ENCODE measurements around the gene ADM2.
"Not testable (repeated sequence)": the region's sequence is repeated elsewhere in the genome, so short reads cannot be mapped to it uniquely, and the experiment has no call there.

Gene ADM2, protein sequence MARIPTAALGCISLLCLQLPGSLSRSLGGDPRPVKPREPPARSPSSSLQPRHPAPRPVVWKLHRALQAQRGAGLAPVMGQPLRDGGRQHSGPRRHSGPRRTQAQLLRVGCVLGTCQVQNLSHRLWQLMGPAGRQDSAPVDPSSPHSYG

DNA sequence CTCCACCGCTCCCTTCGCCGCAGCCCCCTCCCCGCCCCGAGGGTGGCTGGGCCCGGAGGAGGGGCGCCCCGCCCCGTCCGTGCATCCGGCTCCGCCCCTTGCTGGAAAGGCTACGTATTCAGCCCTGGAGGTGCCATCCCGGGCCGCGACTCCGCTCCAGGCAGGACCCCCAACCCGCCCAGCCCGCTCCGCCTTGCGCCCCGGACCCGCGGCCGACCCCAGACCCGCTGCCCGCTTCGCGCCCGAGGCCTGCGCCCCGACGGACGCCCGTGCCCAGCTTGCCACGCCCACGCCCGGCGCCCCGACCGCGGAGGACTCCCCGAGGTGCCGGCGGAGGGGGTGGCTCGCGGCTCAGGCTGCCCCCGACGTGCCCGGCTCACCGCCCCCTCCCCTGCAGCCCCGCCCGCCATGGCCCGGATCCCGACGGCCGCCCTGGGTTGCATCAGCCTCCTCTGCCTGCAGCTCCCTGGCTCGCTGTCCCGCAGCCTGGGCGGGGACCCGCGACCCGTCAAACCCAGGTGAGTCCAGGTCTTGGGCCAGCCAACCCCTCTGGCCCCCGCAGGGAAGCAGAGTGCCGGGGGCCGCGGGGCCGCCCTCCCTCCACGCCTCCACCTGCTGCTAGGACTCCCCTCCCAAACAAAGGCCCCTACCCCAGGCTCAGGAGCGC, at the start of gene ADM2:
TSS of gene ADM2 (plus strand) at position 104 of the 667 bp plus-strand sequence. CDS start at position 409, 305 bp downstream.
- H3K4me3 ChIP-seq (ENCODE audit: low read depth, low read length): peak within 1 kb of the TSS; percentile 62

- no peak overlapping the region for H3K4me3 ChIP-seq (ENCODE audit: low read depth, low read length)
Observed at GRCh38 chr22:50432131-50432876, 49.0 kb upstream of the ADM2 start.

DNA sequence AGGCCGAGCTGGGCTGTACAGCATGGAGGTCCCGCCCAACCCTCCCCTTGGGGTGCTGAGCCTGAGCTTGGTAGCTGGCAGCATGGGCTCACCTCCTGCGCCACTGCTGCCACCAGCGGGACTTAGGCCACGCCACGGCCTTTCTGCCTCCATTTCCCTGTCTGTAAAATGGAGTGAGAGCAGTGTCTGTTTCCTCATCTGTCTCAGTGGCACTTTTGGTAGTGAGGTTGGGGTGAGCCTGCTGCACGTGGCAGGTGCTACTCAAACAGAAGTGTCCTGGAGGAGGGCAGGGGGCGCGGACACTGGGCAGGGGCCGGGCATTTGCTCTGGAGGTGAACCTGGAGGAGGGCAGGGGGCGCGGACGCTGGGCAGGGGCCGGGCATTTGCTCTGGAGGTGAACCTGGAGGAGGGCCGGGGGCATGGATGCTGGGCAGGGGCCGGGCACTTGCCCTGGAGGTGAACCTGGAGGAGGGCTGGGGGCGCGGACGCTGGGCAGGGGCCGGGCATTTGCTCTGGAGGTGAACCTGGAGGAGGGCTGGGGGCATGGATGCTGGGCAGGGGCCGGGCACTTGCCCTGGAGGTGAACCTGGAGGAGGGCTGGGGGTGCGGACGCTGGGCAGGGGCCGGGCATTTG, 48.3 kb upstream of the ADM2 start:
- H3K4me3 ChIP-seq (ENCODE audit: low read depth, low read length): not testable (repeated sequence)

GRCh38 chr22:50434849-50435248, 46.5 kb upstream of the ADM2 start:
- H3K4me3 ChIP-seq (ENCODE audit: low read depth, low read length): no peak overlapping the region

DNA sequence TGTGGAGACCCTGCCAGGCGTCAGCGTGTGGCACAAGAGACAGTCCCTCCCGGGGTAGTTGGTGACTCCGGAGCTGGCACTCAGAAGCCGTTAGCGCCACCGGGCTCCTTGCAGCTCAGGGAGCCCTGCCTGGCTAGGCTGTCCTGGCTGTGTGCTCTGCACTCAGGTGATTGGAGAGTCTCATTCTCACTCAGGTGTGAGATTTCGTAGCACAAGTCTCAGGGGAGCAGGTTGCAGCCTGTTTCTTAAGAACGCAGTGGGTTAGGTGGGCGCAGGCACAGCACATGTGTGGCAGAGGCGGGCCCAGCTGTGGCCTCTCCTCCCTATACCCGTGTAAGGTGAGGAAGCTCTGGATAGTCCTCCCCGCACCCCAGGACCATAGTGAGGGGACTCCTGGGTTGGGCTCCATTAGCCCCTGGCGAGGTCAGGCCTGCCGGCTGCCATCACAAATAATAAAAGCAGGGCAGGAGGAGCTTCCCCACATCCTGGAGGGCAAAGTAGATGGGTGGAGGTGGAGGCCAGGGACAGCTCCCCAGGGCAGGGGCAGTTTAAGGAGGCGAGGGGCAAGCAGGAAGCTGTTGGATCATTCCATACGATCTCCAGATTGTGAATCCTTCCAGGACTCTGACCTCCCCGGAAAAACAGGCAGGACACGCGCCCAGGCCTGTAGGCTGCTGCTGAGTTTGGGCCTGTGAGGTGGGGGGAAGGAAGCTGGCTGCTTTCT, 45.9 kb upstream of the ADM2 start:
- no peak overlapping the region for H3K4me3 ChIP-seq (ENCODE audit: low read depth, low read length)

DNA sequence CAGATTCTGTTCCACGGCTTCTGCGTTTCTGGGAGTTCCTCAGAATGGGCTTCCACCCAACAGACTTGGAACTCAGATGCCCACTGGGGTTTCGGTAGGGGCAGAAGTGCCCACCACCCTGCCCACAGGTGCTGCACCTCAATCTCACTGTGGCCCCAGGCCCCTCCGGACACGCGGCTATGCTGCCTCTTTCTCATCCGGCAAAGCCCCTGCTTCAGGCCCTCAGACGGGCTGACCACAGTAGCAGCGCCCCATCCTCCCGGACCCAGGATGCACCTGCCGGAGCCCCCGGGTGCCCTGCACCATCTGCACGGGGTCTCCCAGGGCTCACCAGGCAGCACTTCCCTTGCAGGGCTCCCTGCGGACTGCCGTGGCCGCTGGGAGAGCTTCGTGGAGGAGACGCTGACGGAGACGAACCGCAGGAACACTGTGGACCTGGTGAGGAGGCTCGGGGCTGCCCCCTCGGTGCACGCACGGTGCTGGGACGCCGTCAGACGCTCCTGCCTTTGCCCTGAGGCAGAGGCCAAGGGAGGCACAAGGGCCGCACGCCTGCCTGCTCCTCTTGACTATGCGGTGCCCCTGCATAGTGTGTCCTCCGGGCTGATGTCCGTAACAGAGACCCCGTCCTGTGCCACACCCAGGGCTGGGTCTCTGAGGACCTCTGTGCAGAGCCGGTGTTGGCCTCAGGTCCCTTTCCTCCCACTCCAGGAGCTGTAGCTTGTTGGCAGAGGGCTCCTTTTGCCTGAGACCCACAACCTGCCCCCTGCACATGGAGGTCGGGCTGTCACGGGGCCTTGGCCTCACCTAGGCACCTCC, 45.1 kb upstream of the ADM2 start:
- no peak overlapping the region for H3K4me3 ChIP-seq (ENCODE audit: low read depth, low read length)

DNA sequence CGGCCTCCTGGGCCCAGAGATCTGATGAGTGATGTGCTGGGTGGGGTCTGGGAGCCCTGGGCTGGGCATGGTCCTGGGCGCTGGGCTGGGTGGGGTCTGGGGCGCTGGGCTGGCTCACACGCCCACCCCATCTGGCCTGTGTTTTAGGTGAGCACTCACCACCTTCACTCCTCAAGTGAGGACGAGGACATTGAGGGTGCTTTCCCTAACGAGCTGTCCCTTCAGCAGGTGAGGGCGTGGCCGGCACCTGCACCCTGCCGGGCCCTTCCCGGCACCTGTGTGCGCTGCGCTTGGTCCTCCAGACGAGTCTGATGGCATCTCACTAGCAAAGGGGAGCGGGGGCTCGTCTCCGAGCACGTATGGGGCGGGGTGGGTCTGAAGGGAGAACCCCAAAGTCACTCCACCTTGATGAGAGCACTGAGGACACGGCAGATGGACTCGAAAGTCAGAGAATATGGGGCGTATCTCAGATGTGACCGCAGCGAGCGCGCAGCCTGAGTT, 44.5 kb upstream of the ADM2 start:
- no peak overlapping the region for H3K4me3 ChIP-seq (ENCODE audit: low read depth, low read length)

- no peak overlapping the region for H3K4me3 ChIP-seq (ENCODE audit: low read depth, low read length)
Observed at GRCh38 chr22:50437511-50438304, 43.6 kb upstream of the ADM2 start.

DNA sequence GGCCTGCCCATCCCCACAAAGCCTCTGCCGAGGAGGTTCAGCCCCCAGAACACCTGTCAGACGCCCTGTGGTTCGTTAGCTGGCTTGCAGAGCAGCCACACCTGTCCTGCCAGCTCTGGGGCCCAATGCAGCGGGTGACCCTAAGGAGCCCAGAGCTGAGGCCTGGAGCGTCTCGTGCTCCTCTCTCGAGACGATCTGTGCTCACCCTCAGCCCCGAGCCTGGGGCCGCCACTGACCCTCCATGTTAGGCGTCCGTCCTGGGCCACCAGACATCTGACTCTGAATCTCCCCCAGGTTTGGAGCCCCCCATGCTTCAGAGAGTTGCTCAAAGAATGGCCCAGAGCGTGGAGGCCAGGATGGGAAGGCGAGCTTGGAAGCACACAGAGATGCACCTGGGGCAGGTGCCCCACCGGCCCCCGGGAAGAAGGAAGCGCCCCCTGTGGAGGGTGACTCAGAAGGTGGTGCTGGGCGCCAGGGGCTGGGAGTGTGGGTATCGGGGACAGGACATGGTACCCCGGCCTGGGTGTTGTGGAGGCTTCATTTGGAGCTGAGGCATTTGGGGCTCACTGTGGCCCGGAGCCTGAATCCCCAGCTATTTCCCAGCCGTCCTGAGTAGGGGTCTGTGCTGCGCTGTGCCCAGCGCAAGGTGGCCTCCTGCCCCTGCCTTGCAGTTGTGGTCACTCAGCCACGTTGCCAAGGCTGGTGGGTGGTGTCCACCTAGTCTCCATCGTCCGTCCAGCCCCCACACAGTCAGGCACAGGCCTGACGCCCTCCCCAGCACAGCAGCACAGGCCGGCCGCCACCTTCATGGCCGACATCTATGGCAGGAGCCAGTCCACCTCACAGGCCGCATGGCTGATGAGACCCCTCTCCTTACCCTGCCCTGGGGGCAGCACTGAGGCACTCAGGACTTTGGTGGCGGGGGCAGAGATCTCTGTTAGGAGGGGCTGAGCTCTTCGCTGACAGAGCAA, 42.8 kb upstream of the ADM2 start:
- no peak overlapping the region for H3K4me3 ChIP-seq (ENCODE audit: low read depth, low read length)

- no peak overlapping the region for H3K4me3 ChIP-seq (ENCODE audit: low read depth, low read length)
Observed at GRCh38 chr22:50439314-50439870, 42.0 kb upstream of the ADM2 start.

- no peak overlapping the region for H3K4me3 ChIP-seq (ENCODE audit: low read depth, low read length)
Observed at GRCh38 chr22:50439871-50440331, 41.4 kb upstream of the ADM2 start.

- H3K4me3 ChIP-seq (ENCODE audit: low read depth, low read length): no peak overlapping the region
Observed at GRCh38 chr22:50440544-50441249, 40.6 kb upstream of the ADM2 start.

DNA sequence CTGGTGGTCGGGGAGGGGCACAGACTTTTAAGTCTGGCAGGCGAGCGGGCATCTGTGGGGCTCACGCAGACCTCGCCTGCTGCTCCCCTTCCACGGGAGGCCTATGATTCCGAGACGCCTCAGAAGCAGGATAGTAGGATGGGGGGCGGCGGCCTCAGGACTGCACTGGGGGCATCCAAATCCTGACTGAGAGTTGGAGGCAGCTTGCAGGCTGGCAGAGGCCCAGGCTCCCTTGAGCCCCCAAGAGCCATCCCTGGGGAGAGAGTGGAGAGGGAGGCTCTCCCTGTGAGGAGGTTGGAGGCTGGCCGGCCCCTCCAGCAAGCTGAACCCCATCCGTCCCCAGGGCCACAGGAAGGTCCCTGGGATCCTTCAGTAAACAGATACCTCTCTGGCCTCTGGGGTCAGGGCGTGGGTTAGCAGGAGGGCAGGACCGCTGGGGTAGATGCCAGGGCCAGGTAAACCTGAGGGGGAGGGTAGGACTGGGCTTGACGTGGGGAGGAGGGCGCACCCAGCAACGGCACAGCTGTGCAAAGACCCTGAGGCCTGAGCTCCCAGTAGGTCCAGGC, 39.8 kb upstream of the ADM2 start:
- H3K4me3 ChIP-seq (ENCODE audit: low read depth, low read length): no peak overlapping the region

- no peak overlapping the region for H3K4me3 ChIP-seq (ENCODE audit: low read depth, low read length)
Observed at GRCh38 chr22:50443197-50443596, 38.1 kb upstream of the ADM2 start.

- H3K4me3 ChIP-seq (ENCODE audit: low read depth, low read length): no peak overlapping the region
Observed at GRCh38 chr22:50443801-50444625, 37.3 kb upstream of the ADM2 start.

GRCh38 chr22:50444663-50445062, 36.7 kb upstream of the ADM2 start:
- no peak overlapping the region for H3K4me3 ChIP-seq (ENCODE audit: low read depth, low read length)
